Endothelial cell of umbilical vein (primary cell): ENCODE data around the gene GUK1. TPM values are rescaled to one million over a fixed set of nuclear protein-coding genes. Genes with fewer than 3 reads are reported as not detected.

Experiments
- BruUV-seq: library from RNA; stranded (reverse); fragments of 400-500 nt; replicated peaks from 2 replicates; lab custom pipeline; 2021; lab: Mats Ljungman, UMichigan
- CTCF ChIA-PET: fragments of 300-600, 350-600 bp; sonication (Branson Sonifier 250); formaldehyde crosslinking; loops from one replicate; lab custom pipeline; 2021; ENCODE audit warnings: antibody characterized with exemption, inconsistent platforms; lab: Charles Lee
- POLR2A ChIA-PET: fragments of 300-600, 350-600 bp; sonication (Branson Sonifier 250); formaldehyde crosslinking; loops from one replicate; lab custom pipeline; 2021; ENCODE audit warnings: antibody characterized with exemption, inconsistent platforms; lab: Charles Lee
- DNase-seq: peaks from one replicate; pipeline ENCODE4 v3.0.0-alpha.2; 2011; ENCODE audit warnings: low read depth, low spot score
- FAIRE-seq: peaks from 2 replicates; lab custom pipeline; 2011; peaks lifted over from hg19 to GRCh38; lab: Jason Lieb, UNC
- H2AFZ ChIP-seq: 2 replicates; pipeline ENCODE4 v1.6.0; 2012; ENCODE audit warnings: low read depth, low read length, control low read depth, inconsistent platforms
- H3K27ac ChIP-seq: 2 replicates; pipeline ENCODE4 v1.5.1; 2011; ENCODE audit warnings: low read depth, mild to moderate bottlenecking, control low read depth, low read length, moderate library complexity; ENCODE audit not compliant: insufficient read depth
- H3K27me3 ChIP-seq, 2 experiments: 2 replicates each; pipeline versions ENCODE4 v1.6.0 to v1.6.1; 2011; ENCODE audit warnings: low read length in 2 of 2, mixed read lengths in 1 of 2; ENCODE audit not compliant: control insufficient read depth in 2 of 2, insufficient read depth in 2 of 2
- H3K36me3 ChIP-seq, 2 experiments: 2 replicates in 1 of 2; 3 replicates in 1 of 2; pipeline ENCODE4 v1.5.1; 2011; ENCODE audit warnings: low read length in 2 of 2, mild to moderate bottlenecking in 1 of 2, moderate library complexity in 1 of 2; ENCODE audit not compliant: control insufficient read depth in 2 of 2, insufficient read depth in 2 of 2; ENCODE audit errors: extremely low read depth in 1 of 2
- H3K4me1 ChIP-seq: 3 replicates; pipeline ENCODE4 v1.5.1; 2011; ENCODE audit warnings: mild to moderate bottlenecking, low read length; ENCODE audit not compliant: control insufficient read depth, insufficient read depth; ENCODE audit errors: extremely low read depth
- H3K4me2 ChIP-seq: 2 replicates; pipeline ENCODE4 v1.6.1; 2011; ENCODE audit warnings: low read length, control low read depth, mixed read lengths; ENCODE audit not compliant: insufficient read depth
- H3K4me3 ChIP-seq, 3 experiments: fragments of 200-600 bp in 1 of 3; sonication (generic), shearing (Covaris generic) in 1 of 3; replicated peaks in 1 of 3; 2 replicates each; pipeline ENCODE4 v1.5.1; 2011 to 2016; ENCODE audit warnings: control low read depth in 3 of 3, low read length in 3 of 3, mild to moderate bottlenecking in 2 of 3, inconsistent platforms in 1 of 3, low read depth in 1 of 3, moderate library complexity in 1 of 3; ENCODE audit not compliant: insufficient read depth in 1 of 3
- H3K79me2 ChIP-seq: 2 replicates; pipeline ENCODE4 v1.6.0; 2012; ENCODE audit warnings: low read length, inconsistent platforms; ENCODE audit not compliant: control insufficient read depth, insufficient read depth
- H3K9ac ChIP-seq: replicated peaks from 2 replicates; pipeline ENCODE3; 2011; ENCODE audit warnings: low read length, control low read depth; ENCODE audit not compliant: insufficient read depth; ENCODE audit errors: extremely low read depth
- H3K9me1 ChIP-seq: replicated peaks from 3 replicates; pipeline ENCODE4 v1.6.0; 2011; ENCODE audit warnings: mild to moderate bottlenecking, low read length; ENCODE audit not compliant: control insufficient read depth, insufficient read depth; ENCODE audit errors: extremely low read depth
- H3K9me3 ChIP-seq: replicated peaks from 2 replicates; pipeline ENCODE4 v1.5.1; 2012; ENCODE audit warnings: low read length, inconsistent platforms; ENCODE audit not compliant: control insufficient read depth, insufficient read depth
- H4K20me1 ChIP-seq: replicated peaks from 2 replicates; pipeline ENCODE3; 2011; ENCODE audit warnings: mild to moderate bottlenecking, low read length; ENCODE audit not compliant: control insufficient read depth, insufficient read depth; ENCODE audit errors: extremely low read depth
- FOS ChIP-seq: IDR thresholded peaks from 2 replicates; pipeline ENCODE4 v1.6.1; 2011; ENCODE audit warnings: mild to moderate bottlenecking, low read length, moderate library complexity, borderline replicate concordance; ENCODE audit not compliant: insufficient read depth
- GATA2 ChIP-seq: IDR thresholded peaks from 2 replicates; pipeline ENCODE4 v1.7.0; 2011; ENCODE audit warnings: low read depth, mild to moderate bottlenecking, moderate library complexity, mixed read lengths, low read length; ENCODE audit not compliant: insufficient read length, insufficient read depth
- JUN ChIP-seq: IDR thresholded peaks from 2 replicates; pipeline ENCODE4 v1.6.1; 2011; ENCODE audit warnings: borderline replicate concordance, low read depth; ENCODE audit not compliant: insufficient read length, insufficient read depth
- POLR2AphosphoS5 ChIP-seq: IDR thresholded peaks from 2 replicates; pipeline ENCODE4 v1.6.1; 2012; ENCODE audit warnings: low read depth, mild to moderate bottlenecking, control low read depth, low read length, moderate library complexity; ENCODE audit not compliant: insufficient read depth
- dilution Hi-C: fragments of 300-500 bp; cut with MboI; formaldehyde crosslinking; loops from one replicate; pipeline ENCODE4 v1.15.0; 2019; ENCODE audit warnings: low sequenced_read_pairs; ENCODE audit not compliant: extremely low pct_ligation_motif_present
- intact Hi-C: fragments of 100-400 bp; cut with micrococcal nuclease; formaldehyde crosslinking; loops from one replicate; pipeline ENCODE4 v1.10.0; 2022
- polyA plus RNA-seq, 4 experiments: library from polyadenylated mRNA; depleted of rRNA in 3 of 4; stranded (reverse) in 3 of 4; unstranded in 1 of 4; fragments of >200 nt; gene quantifications; 2 replicates each; pipeline versions ENCODE4 v1.2.1 to v1.2.3, GENCODE V29; 2011 to 2012; ENCODE audit warnings: missing spikeins in 1 of 4
- total RNA-seq: library from RNA; stranded (reverse); gene quantifications from 2 replicates; pipeline ENCODE4 v1.2.3, GENCODE V29; 2021
- TF ChIP-seq, protein P1 (sequence below), 2 donors: IDR thresholded peaks; 1 replicate in 1 of 2; 2 replicates in 1 of 2; pipeline ENCODE4 v1.5.1; 2011; ENCODE audit warnings: low read length in 2 of 2, mild to moderate bottlenecking in 2 of 2, moderate library complexity in 2 of 2, control low read depth in 1 of 2, inconsistent platforms in 1 of 2, low read depth in 1 of 2; ENCODE audit not compliant: insufficient read depth in 1 of 2; ENCODE audit errors: extremely low read depth in 1 of 2

The GUK1 gene
- total and polyA plus RNA-seq, 2 donors (not counting 3 experiments of a cell fraction or from before 2014, with no cell fraction given) = 239 to 742 TPM

DNA sequence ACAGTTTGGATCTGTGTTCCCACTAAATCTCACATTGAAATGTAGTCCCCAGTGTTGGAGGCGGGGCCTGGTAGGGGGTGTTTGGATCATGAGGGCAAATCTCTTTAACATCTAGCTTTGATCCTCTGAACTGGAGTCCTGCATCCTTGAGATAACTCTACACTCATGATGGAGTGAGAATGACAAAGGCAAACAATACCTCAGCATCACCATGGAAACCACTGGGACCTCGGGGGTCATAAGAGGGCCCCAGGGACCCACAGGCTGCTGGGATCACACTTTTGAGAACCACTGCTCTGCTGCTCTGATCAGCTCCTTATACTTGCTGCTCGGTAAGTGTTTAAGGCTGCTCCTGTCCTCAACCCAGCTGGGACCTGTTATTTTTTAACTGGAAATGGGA lies 54.4 kb downstream of the GUK1 start:
- intact Hi-C loops (no loop called here), dilution Hi-C loops (no loop called here)
- no peak overlapping the region for H3K4me3 ChIP-seq
- ChIA-PET CTCF (no interaction called here), POLR2A (no interaction called here)
- H3K4me1 ChIP-seq = no peaks in the 10 kb centered on the region
- no peaks in the 10 kb centered on the region for H4K20me1 ChIP-seq
- H3K36me3 ChIP-seq = no peaks in the 10 kb centered on the region
- H3K27me3 ChIP-seq = no peaks in the 10 kb centered on the region
- no peak overlapping the region for H3K4me2 ChIP-seq
- TF ChIP-seq POLR2AphosphoS5 (no peak), FOS (no peak), JUN (no peak), GATA2 (no peak)
- TF ChIP-seq, protein P1, sequence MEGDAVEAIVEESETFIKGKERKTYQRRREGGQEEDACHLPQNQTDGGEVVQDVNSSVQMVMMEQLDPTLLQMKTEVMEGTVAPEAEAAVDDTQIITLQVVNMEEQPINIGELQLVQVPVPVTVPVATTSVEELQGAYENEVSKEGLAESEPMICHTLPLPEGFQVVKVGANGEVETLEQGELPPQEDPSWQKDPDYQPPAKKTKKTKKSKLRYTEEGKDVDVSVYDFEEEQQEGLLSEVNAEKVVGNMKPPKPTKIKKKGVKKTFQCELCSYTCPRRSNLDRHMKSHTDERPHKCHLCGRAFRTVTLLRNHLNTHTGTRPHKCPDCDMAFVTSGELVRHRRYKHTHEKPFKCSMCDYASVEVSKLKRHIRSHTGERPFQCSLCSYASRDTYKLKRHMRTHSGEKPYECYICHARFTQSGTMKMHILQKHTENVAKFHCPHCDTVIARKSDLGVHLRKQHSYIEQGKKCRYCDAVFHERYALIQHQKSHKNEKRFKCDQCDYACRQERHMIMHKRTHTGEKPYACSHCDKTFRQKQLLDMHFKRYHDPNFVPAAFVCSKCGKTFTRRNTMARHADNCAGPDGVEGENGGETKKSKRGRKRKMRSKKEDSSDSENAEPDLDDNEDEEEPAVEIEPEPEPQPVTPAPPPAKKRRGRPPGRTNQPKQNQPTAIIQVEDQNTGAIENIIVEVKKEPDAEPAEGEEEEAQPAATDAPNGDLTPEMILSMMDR (IDR thresholded peaks at IDR 0.05; ENCODE audit: extremely low read depth in 1 of 2, insufficient read depth in 1 of 2, low read depth in 1 of 2, low read length in 2 of 2) = no peak
- H3K79me2 ChIP-seq = no peaks in the 10 kb centered on the region
- no peaks in the 10 kb centered on the region for H3K9me1 ChIP-seq
- no peak overlapping the region for H2AFZ ChIP-seq
- no peak overlapping the region for H3K27ac ChIP-seq
- no peaks in the 10 kb centered on the region for H3K9me3 ChIP-seq
- FAIRE-seq (no peak), DNase-seq (no peak)
- H3K9ac ChIP-seq = no peak overlapping the region
- BruUV-seq = no TSS peak
